Measurements from ENCODE around the gene SEC16B. TPM values are rescaled to one million over a fixed set of nuclear protein-coding genes. Genes with fewer than 3 reads are reported as not detected.

Gene SEC16B
- total and polyA plus RNA-seq, 12 donors = 0.32 to 19.0 (median 1.5) TPM

DNA sequence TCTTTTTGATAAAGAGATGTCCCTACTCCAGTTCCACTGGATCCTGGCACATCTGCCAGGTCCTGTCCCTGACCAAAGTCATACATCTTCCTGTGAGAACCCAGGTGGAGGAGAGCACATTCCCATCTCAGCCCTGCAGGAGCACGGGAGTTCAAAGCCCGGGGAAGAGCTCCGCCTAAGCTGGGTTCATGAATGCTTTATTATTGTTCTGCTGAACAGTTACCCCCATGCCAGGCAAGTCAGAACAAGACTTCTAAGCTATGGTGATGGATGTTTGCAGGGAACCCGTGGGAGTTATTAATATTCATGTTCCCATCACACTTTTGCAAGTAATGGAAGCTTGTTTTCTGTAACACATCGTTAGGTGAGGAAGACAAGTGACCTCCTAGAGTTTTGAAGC, 62.9 kb downstream of the SEC16B start:
- no peaks in the 10 kb centered on the region for H3K36me3 ChIP-seq
- H3K9me3 ChIP-seq = no peaks in the 10 kb centered on the region
- WGBS, 2 donors = 84 to 86% methylated on average over 5 of the region's 5 CpGs
- DNase-seq (no peak), ATAC-seq (no peak)
- H3K4me1 ChIP-seq = no peaks in the 10 kb centered on the region
- H3K27me3 ChIP-seq = peaks cover 0 to 30% (median 10%) of the 10 kb centered on the region in 7 donors
- H3K4me3 ChIP-seq = no peak overlapping the region
- TF ChIP-seq CTCF (IDR thresholded peaks at IDR 0.05) = no peak
- intact Hi-C loops (cut with DNase I) = no loop called here
- H3K27ac ChIP-seq = no peak overlapping the region

DNA sequence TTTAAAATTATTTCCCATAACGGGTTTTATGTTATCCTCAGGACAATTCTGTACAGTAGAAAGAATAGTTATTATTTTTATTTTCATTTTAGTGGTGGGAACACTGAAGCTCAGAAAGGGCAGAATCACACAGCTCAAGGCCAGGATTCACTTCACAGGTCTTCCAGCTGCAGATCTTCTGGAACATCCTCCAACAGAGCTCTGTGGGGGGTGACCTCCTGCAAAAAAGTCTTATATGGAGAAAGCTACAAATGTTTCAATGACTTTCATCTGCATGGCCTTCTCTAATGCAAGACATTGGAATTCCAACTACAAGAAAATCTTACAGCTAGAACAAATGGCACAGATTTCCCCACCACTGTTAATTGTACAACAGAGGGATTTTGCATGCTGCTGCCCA, 64.2 kb downstream of the SEC16B start:
- Histone ChIP-seq H3K4me1 (no peaks in the 10 kb centered on the region), H3K36me3 (no peaks in the 10 kb centered on the region), H3K27me3 (peaks cover 0 to 18% (median 8%) of the 10 kb centered on the region in 7 donors), H3K9me3 (no peaks in the 10 kb centered on the region), H3K27ac (no peak overlapping the region), H3K4me3 (no peak overlapping the region)
- intact Hi-C loops (cut with DNase I) = no loop called here
- WGBS, 2 donors = 83 to 84% methylated on average over 1 of the region's 1 CpG
- ATAC-seq = no peak
- no peak for TF ChIP-seq CTCF (IDR thresholded peaks at IDR 0.05)
- no peak for DNase-seq

GRCh38 chr1:177902266-177902665, 67.6 kb downstream of the SEC16B start:
- intact Hi-C loops (cut with DNase I) = no loop called here
- WGBS, 2 donors = 86 to 87% methylated on average over 5 of the region's 5 CpGs
- TF ChIP-seq CTCF (IDR thresholded peaks at IDR 0.05) = no peak

GRCh38 chr1:177897998-177898654, 71.7 kb downstream of the SEC16B start:
- DNase-seq (no peak), ATAC-seq (no peak)
- Histone ChIP-seq H3K27me3 (peaks cover 0 to 3% (median 0%) of the 10 kb centered on the region in 7 donors), H3K27ac (no peak overlapping the region), H3K4me1 (no peaks in the 10 kb centered on the region), H3K4me3 (no peak overlapping the region), H3K36me3 (no peaks in the 10 kb centered on the region), H3K9me3 (peaks cover 0 to 4% (median 0%) of the 10 kb centered on the region in 11 donors)
- intact Hi-C loops (cut with DNase I) = no loop called here
- WGBS, 2 donors = 86 to 91% methylated on average over 11 of the region's 11 CpGs
- TF ChIP-seq CTCF (IDR thresholded peaks at IDR 0.05) = no peak

More at GRCh38 chr1:177902266-177902665, 67.6 kb downstream of the SEC16B start:
- H3K4me1 ChIP-seq = no peaks in the 10 kb centered on the region
- no peaks in the 10 kb centered on the region for H3K9me3 ChIP-seq
- peaks cover 0 to 2% (median 0%) of the 10 kb centered on the region in 7 donors for H3K27me3 ChIP-seq
- H3K36me3 ChIP-seq = no peaks in the 10 kb centered on the region
- no peak overlapping the region for H3K27ac ChIP-seq
- ATAC-seq = no peak
- DNase-seq = no peak
- H3K4me3 ChIP-seq = no peak overlapping the region
